Activated CD4-positive, alpha-beta T cell treated with anti-CD3 and anti-CD28 coated beads, Interleukin-2, amount 10 ng/mL, durations not matched to agents 24 days and 14 days (primary cell): ENCODE results near the gene GNPTG. TPM values are rescaled to one million over a fixed set of nuclear protein-coding genes. Genes with fewer than 3 reads are reported as not detected.

Experiments used
- DNase-seq: peaks from one replicate; pipeline ENCODE4 v3.0.0; 2022
- H3K27ac Mint-ChIP-seq: one replicate; pipeline ENCODE4 v1.8.0; 2022; ENCODE audit warnings: mild to moderate bottlenecking, mixed read lengths
- H3K27me3 Mint-ChIP-seq: one replicate; pipeline ENCODE4 v1.8.0; 2022; ENCODE audit warnings: mixed read lengths
- H3K36me3 Mint-ChIP-seq: one replicate; pipeline ENCODE4 v1.8.0; 2022; ENCODE audit warnings: low read depth, mild to moderate bottlenecking, mixed read lengths
- H3K4me1 Mint-ChIP-seq: one replicate; pipeline ENCODE4 v1.8.0; 2021; ENCODE audit warnings: mixed read lengths
- H3K4me3 Mint-ChIP-seq: one replicate; pipeline ENCODE4 v1.8.0; 2022; ENCODE audit warnings: mild to moderate bottlenecking, moderate library complexity, mixed read lengths
- H3K9me3 Mint-ChIP-seq: one replicate; pipeline ENCODE4 v1.8.0; 2021; ENCODE audit warnings: mixed read lengths
- intact Hi-C: fragments of 100-400 bp; cut with micrococcal nuclease; formaldehyde crosslinking; loops from one replicate; pipeline ENCODE4 v1.15.1; 2023
- total RNA-seq: library from RNA; stranded (reverse); gene quantifications from 2 replicates; pipeline ENCODE4 v1.2.3, GENCODE V29; 2022

GNPTG gene
- total RNA-seq, 1 donor from 2014 or later = 23.9 TPM

DNA sequence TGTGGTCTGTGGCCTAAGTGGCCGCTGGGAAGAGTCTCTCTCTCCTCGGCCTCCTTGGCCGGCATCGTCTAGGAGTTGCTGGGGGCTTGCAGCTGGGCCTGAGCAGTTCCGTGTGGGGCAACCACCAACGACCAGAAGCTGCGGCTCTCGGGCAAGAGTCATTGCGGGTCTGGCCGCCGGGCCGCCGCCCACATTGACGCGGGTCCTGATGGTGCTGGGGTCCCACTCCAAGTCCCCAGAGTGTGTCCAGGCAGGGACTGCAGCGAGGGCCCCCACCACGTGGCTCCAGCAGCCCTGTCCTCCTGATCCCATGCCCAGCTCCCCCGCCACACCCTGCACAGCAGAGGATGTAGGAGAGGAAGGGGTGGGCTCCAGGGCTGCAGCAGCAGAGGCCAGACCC, 31.8 kb downstream of the GNPTG start:
- no peaks in the 10 kb centered on the region for H3K9me3 Mint-ChIP-seq
- no peak overlapping the region for H3K4me3 Mint-ChIP-seq
- intact Hi-C loops = no loop called here
- H3K27me3 Mint-ChIP-seq = no peaks in the 10 kb centered on the region
- DNase-seq = no peak
- H3K36me3 Mint-ChIP-seq = peaks cover 9% of the 10 kb centered on the region
- no peak overlapping the region for H3K27ac Mint-ChIP-seq
- peaks cover 7% of the 10 kb centered on the region for H3K4me1 Mint-ChIP-seq

DNA sequence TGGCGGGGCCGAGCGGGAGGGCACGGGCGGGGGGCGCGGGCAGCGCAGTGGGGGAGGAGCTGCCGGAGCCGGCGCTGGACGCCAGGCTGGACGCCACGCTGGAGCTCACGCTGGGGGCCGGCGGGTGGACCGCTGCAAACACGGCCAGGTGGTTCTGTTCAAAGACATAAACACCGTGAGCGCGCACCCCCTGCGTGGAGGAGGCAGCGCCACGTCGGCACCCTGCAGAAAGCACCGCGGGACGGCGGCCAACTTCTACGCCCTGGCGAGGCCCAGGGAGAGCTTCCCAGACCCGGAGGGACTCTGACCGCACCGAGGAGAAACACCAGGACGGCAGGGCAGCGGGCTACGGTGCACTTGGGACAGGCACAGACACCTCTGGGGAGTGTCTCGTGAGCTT, 33.5 kb downstream of the GNPTG start:
- no peaks in the 10 kb centered on the region for H3K9me3 Mint-ChIP-seq
- intact Hi-C loops = no loop called here
- no peaks in the 10 kb centered on the region for H3K27me3 Mint-ChIP-seq

DNA sequence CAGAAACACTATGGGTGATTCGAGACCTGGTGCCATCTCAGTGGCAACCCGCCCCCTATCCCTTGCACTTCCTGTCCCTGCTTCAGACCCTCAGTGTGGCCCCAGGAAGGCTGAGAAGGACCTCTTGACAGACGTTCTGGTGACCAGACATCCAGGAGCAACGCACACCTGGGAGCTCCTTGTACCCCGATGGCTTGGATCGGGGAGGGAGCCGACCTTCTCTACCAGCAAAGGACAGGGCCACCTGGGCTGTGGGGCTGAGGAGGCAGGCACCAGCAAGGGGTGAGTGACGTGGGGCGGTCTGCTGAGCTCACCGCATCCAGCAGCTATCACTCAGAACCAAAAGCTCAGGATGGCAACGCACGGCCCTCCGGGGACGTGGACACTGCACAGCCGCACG, 35.6 kb downstream of the GNPTG start:
- Mint-ChIP-seq H3K4me3 (no peak overlapping the region), H3K9me3 (no peaks in the 10 kb centered on the region), H3K36me3 (peaks cover 10% of the 10 kb centered on the region), H3K27me3 (no peaks in the 10 kb centered on the region), H3K4me1 (no peaks in the 10 kb centered on the region), H3K27ac (no peak overlapping the region)
- no peak for DNase-seq
- intact Hi-C loops = no loop called here

More for the DNA sequence above, 33.5 kb downstream of the GNPTG start:
- DNase-seq = no peak
- no peaks in the 10 kb centered on the region for H3K4me1 Mint-ChIP-seq
- H3K27ac Mint-ChIP-seq = no peak overlapping the region
- H3K4me3 Mint-ChIP-seq = no peak overlapping the region
- H3K36me3 Mint-ChIP-seq = peaks cover 7% of the 10 kb centered on the region

DNA sequence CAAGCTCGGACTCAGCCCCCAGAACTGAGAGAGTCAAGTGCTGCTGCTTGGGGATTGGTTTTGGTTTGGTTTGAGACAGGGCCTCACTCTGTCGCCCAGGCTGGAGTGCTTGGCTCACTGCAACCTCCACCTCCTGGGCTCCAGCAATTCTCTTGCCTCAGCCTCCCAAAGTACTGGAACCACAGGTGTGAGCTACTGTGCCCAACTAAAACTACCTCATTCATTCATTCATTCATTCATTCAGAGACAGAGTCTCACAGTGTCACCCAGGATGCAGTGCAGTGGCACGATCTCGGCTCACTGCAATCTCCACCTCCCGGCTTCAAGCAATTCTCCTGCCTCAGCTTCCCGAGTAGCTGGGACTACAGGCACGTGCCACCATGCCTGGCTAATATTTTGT, 38.0 kb downstream of the GNPTG start:
- Mint-ChIP-seq H3K4me3 (no peak overlapping the region), H3K4me1 (no peaks in the 10 kb centered on the region), H3K9me3 (no peaks in the 10 kb centered on the region), H3K27ac (no peak overlapping the region), H3K36me3 (peaks cover 11% of the 10 kb centered on the region), H3K27me3 (no peaks in the 10 kb centered on the region)
- no peak for DNase-seq
- intact Hi-C loops = no loop called here

DNA sequence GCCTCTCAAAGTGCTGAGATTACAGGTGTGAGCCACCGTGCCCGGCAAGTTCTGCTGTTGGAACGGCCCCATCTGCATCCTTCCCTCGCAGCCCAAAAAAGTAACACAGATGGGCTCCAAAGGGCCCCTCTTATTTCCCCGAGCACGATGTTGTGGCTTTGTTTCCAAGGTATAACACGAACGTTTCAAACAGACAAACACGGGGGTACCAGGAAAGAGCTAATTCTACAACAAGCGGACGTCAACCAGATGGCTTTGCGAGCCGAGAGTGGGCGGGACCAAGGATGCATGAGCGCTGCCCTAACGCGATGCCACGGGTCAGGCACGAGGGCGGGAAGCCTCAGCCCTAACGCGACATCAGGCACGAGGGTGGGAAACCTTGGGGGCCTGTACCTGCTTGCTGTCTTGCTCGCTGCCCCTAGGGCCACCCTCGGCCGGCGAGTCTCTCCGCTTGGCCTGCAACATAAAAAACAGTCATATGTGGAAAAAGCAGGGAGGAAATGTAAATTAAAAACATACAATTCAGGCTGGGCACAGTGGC, 38.6 kb downstream of the GNPTG start:
- H3K36me3 Mint-ChIP-seq = peaks cover 8% of the 10 kb centered on the region
- DNase-seq = no peak
- intact Hi-C loops = no loop called here
- H3K27me3 Mint-ChIP-seq = no peaks in the 10 kb centered on the region
- no peak overlapping the region for H3K4me3 Mint-ChIP-seq
- no peaks in the 10 kb centered on the region for H3K4me1 Mint-ChIP-seq
- no peaks in the 10 kb centered on the region for H3K9me3 Mint-ChIP-seq
- no peak overlapping the region for H3K27ac Mint-ChIP-seq

DNA sequence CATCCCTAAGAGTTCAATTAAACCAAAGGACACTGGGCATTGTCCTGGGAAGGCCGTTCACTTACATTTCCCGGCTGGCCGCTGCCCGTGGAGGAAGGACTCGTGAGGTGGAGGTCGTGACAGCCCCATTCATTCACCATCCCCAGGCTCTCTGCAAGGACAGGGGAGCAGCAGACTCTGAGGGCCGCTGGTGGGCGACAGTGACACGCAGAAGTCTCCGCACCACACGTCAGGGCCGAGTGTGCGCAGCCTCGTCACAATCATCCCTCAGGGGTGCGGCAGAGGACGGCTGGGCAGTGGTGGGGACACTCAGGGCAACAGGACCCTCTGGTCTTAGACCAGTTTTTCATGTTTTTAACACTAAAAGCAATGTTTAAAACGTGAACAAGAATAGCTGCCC, 41.1 kb downstream of the GNPTG start:
- Mint-ChIP-seq H3K9me3 (no peaks in the 10 kb centered on the region), H3K4me1 (no peaks in the 10 kb centered on the region), H3K27ac (no peak overlapping the region), H3K36me3 (peaks cover 10% of the 10 kb centered on the region), H3K4me3 (no peak overlapping the region), H3K27me3 (no peaks in the 10 kb centered on the region)
- intact Hi-C loops = no loop called here
- no peak for DNase-seq

DNA sequence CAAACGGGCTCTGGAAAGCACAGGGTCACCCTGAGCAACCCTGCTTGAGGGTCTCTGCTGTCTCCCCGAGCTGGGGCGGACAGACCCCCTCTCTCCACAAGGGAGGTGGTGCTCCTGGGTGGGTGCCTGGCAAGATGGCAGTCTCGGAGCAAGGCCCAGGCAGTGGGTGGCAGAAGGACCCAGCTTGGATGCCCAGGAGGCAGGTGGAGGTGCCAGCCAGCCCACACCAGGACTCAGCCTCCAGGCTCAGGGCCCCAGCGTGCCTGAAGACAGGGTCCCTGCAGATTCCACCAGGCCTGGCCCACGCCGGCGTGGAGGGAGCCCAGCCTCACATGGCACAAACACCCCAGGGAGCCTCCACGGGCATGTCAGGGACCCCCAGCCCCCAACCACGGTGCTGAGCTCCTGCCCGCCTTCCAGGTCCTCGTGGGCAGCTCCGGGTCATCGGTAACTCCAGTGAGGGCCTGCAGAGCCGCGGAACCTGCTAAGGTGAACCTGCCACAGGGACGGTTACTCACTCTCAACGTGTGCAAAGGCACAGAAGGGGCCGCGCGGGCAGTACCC, 42.0 kb downstream of the GNPTG start:
- no peak for DNase-seq

DNA sequence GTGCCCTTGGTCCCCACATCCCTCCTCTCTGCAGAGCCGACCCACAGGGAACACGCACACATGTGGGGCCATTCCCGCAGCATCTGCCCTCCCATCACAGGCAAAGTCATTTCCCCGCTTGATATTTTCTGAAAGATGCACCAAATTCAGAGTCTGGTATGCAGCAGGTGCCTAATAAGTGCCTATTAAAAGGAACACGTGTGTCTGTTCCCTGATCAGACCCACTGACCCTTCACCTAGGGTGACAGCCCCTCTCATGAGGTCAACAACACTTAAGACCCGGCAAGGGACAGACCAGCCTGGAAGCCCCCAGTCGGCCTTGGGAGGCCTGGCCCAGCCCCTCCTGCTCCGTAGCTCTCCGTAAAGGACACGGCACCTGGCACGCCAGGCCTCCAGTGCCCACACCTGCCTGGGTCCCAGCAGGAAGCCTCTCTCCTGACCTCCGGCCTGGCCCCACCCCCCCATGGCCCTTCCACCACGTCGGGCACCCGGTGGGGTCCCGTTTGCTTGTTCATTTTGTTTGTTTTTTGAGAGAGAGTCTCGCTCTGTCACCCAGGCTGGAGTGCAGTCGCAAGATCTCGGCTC, 42.7 kb downstream of the GNPTG start:
- DNase-seq = no peak
- Mint-ChIP-seq H3K4me3 (no peak overlapping the region), H3K9me3 (no peaks in the 10 kb centered on the region), H3K27me3 (no peaks in the 10 kb centered on the region), H3K36me3 (peaks cover 17% of the 10 kb centered on the region), H3K27ac (no peak overlapping the region), H3K4me1 (no peaks in the 10 kb centered on the region)
- intact Hi-C loops = no loop called here

More for the DNA sequence above, 42.0 kb downstream of the GNPTG start:
- peaks cover 15% of the 10 kb centered on the region for H3K36me3 Mint-ChIP-seq
- H3K27ac Mint-ChIP-seq = no peak overlapping the region
- H3K4me3 Mint-ChIP-seq = no peak overlapping the region
- intact Hi-C loops = no loop called here
- no peaks in the 10 kb centered on the region for H3K27me3 Mint-ChIP-seq
- H3K9me3 Mint-ChIP-seq = no peaks in the 10 kb centered on the region
- no peaks in the 10 kb centered on the region for H3K4me1 Mint-ChIP-seq

DNA sequence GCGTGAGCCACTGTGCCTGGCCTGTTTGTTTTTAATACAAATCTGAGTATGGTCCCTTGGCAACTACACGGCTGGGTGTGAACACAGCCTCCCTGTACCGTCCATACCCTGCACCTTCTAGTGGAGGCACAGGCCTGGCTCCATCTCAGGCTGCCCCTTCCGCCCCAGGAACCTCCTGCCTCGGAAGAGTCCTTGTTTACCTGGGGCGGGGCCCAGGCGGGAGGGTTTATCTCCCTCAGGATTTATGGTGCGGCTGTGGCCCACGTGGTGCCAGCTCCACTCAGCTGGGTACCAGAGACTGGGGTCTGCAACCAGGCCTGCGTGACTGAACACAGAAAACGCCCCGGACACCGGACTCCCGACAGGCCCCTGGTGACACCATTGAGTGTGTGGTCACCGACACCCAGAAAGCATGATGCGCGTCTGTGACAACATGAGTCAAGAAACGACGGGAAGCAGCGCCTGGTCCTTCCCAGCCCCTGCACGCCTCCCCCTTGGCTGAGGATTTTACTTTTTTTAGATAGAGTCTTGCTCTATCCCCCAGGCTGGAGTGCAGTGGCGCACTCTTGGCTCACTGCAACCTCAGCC, 43.8 kb downstream of the GNPTG start:
- Mint-ChIP-seq H3K27ac (no peak overlapping the region), H3K36me3 (peaks cover 24% of the 10 kb centered on the region), H3K4me1 (no peaks in the 10 kb centered on the region), H3K9me3 (no peaks in the 10 kb centered on the region), H3K27me3 (no peaks in the 10 kb centered on the region), H3K4me3 (no peak overlapping the region)
- intact Hi-C loops = no loop called here
- no peak for DNase-seq

DNA sequence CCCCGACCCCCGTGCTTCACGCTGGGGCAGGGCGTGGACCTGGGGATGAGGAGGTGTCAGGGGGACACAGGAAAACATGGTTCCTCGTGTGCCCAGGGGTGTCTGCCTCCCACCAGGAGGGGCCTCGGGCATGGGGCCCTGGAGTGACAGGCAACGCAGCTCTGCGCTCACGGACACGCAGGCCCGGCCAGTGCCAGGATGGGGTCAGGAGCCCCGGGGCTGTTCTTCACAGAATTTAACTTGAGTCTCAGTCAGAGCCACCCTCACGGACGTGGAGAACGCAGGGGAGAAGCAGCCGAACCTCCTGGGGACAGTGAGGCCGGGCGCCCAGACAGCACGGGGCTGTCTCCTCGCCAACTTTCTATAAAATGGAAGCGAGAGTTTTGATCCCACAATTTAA, 46.0 kb downstream of the GNPTG start:
- Mint-ChIP-seq H3K4me3 (no peak overlapping the region), H3K9me3 (no peaks in the 10 kb centered on the region), H3K4me1 (no peaks in the 10 kb centered on the region), H3K36me3 (peaks cover 29% of the 10 kb centered on the region), H3K27me3 (no peaks in the 10 kb centered on the region), H3K27ac (no peak overlapping the region)
- DNase-seq = no peak
- intact Hi-C loops = no loop called here

DNA sequence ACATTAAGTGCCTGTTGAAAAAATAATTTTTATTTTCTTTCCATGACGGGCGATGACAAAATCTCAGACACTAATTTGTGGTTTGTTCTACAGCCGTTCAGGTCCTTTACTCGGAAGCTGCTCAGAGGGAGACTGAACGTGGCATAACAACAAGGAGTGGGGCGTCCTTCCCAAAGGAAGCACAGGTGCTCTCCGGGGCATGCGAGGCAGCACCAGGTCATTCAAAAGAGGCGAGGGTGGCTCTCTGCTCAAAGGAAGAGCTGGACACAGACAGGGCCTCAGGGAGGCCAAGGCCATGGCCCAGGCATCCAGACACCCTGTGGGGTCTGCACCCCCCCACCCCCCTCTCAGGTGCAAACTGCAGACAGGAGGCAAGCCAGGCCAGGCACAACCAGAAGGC, 46.6 kb downstream of the GNPTG start:
- H3K9me3 Mint-ChIP-seq = no peaks in the 10 kb centered on the region
- H3K27me3 Mint-ChIP-seq = no peaks in the 10 kb centered on the region
- intact Hi-C loops = no loop called here
- no peaks in the 10 kb centered on the region for H3K4me1 Mint-ChIP-seq
- no peak for DNase-seq
- H3K27ac Mint-ChIP-seq = no peak overlapping the region
- H3K4me3 Mint-ChIP-seq = no peak overlapping the region
- peaks cover 29% of the 10 kb centered on the region for H3K36me3 Mint-ChIP-seq

DNA sequence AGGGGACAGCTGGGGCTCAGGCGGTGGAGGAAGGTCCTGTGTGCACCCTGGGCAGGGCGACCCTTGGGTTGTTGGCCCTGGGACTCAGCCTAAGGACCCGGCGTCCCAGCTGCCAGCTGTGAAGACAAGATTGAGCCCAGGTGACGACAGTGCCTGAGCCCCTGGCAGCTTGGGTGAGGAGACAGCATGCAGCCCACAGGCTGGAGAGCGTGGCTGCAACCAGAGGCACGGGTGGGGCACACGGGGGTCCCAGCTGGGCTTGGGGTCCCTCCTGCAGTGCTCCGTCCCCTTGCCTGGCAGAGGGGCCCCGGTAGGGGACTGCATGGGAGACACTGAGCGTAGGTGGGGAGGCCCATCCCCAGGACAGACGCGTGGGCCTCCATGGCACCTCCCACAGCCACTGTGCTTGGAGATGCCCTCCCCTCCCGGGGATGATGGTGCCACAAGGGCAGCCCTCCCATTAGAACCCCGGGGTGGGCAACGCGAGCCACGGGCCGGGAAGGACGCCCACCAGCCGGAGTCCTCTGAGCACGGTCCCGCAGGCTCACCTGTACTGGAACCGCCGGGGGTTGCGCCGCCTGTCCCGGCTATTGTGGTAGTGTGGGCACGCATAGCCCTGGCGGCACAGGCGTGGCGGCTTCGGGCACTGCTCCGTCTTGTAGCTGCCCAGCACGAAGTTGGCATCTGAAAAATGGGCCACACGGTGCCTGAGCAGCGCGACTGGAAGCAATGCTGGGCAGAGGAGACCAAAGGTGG, 47.3 kb downstream of the GNPTG start:
- no peak for DNase-seq
- H3K9me3 Mint-ChIP-seq = no peaks in the 10 kb centered on the region
- H3K27me3 Mint-ChIP-seq = no peaks in the 10 kb centered on the region
- H3K4me1 Mint-ChIP-seq = no peaks in the 10 kb centered on the region
- intact Hi-C loops = no loop called here
- peaks cover 29% of the 10 kb centered on the region for H3K36me3 Mint-ChIP-seq
- H3K27ac Mint-ChIP-seq = no peak overlapping the region
- no peak overlapping the region for H3K4me3 Mint-ChIP-seq

DNA sequence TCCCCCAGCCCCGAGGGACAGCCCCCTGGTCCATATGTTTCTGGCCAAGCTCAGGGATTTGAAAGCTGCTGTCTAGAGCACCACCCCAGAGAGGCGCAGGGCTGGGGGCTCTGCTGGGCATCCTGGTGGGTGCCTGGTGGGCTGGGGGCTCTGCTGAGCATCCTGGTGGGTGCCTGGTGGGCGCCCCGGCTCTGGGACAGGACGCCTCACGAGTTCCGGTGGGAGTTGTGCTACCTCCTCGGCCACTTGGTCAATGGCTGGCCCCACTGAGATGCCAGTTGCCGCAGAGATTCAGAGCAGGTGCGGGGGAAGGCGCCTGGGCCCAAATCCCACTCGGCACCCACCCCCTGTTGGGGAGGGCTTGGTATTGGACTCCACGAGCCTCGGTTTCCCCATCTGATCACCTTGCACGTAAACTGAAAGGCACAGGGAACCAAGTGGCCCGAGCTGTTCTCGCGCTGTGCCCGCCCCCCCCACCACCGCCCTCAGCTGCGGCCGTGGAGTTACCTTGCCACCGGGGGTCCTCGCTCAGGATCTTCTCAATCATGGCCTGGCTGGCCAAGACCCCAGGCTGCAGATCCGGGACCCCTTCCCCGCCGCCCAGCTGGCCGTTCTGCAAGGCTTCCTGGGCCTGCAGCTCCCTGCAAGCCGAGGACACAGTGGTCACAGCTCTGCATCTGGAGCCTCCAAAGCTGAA, 49.5 kb downstream of the GNPTG start:
- no peaks in the 10 kb centered on the region for H3K27me3 Mint-ChIP-seq
- H3K4me1 Mint-ChIP-seq = no peaks in the 10 kb centered on the region
- H3K27ac Mint-ChIP-seq = no peak overlapping the region
- no peak overlapping the region for H3K4me3 Mint-ChIP-seq
- DNase-seq = no peak
- intact Hi-C loops = no loop called here
- H3K36me3 Mint-ChIP-seq = peaks cover 30% of the 10 kb centered on the region
- no peaks in the 10 kb centered on the region for H3K9me3 Mint-ChIP-seq

DNA sequence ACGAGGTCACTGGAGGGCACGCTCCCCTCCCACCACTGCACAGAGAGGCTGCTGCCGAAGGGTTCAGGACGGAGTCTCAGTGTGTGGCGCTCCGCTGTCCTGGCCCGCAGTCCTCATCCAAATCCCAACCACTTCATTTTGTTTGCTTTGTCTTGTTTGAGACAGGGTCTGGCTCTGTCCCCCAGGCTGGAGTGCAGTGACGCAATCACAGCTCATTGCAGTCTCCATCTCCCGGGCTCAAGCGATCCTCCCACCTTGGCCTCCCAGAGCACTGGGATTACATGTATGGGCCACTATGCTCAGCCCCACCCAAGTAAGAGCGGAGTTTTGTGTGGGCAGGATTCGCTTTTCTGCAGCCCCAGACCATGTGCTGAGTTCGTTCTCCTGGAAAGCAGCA, 50.0 kb downstream of the GNPTG start:
- Mint-ChIP-seq H3K27ac (no peak overlapping the region), H3K27me3 (no peaks in the 10 kb centered on the region), H3K9me3 (no peaks in the 10 kb centered on the region), H3K4me1 (no peaks in the 10 kb centered on the region), H3K36me3 (peaks cover 29% of the 10 kb centered on the region), H3K4me3 (no peak overlapping the region)
- intact Hi-C loops = no loop called here
- no peak for DNase-seq
